Smooth muscle cell (in vitro differentiated cells): Measurements from ENCODE around the gene CHD2. TPM values are rescaled to one million over a fixed set of nuclear protein-coding genes. Genes with fewer than 3 reads are reported as not detected.
"Not testable (repeated sequence)": the region's sequence is repeated elsewhere in the genome, so short reads cannot be mapped to it uniquely, and the experiment has no call there.

Experiments
- DNase-seq: peaks from one replicate; lab custom pipeline; 2025; ENCODE audit not compliant: unreplicated experiment; lab: John Stamatoyannopoulos, UW
- H2AFZ ChIP-seq: fragments of 200-600 bp; sonication (generic); 2 replicates; pipeline ENCODE4 v1.6.0; 2016; ENCODE audit warnings: antibody characterized with exemption, low read depth, mild to moderate bottlenecking
- H3F3A ChIP-seq: fragments of 200-600 bp; sonication (generic); 2 replicates; pipeline ENCODE4 v1.6.0; 2017; ENCODE audit warnings: antibody characterized with exemption, low read depth
- H3K27ac ChIP-seq: fragments of 200-600 bp; sonication (generic); 2 replicates; pipeline ENCODE4 v1.5.1; 2016; ENCODE audit warnings: low read depth, mild to moderate bottlenecking
- H3K27me3 ChIP-seq: fragments of 200-600 bp; sonication (generic); 2 replicates; pipeline ENCODE4 v1.6.1; 2016; ENCODE audit warnings: low read depth, mild to moderate bottlenecking
- H3K36me3 ChIP-seq: fragments of 200-600 bp; sonication (generic); 2 replicates; pipeline ENCODE4 v1.5.1; 2016; ENCODE audit warnings: low read depth
- H3K4me1 ChIP-seq: fragments of 200-600 bp; sonication (generic); 2 replicates; pipeline ENCODE4 v1.5.1; 2016; ENCODE audit warnings: low read depth
- H3K4me2 ChIP-seq: fragments of 200-600 bp; sonication (generic); 2 replicates; pipeline ENCODE4 v1.6.0; 2016; ENCODE audit warnings: mild to moderate bottlenecking
- H3K4me3 ChIP-seq: fragments of 200-600 bp; sonication (generic); 2 replicates; pipeline ENCODE4 v1.5.1; 2016; ENCODE audit warnings: mild to moderate bottlenecking
- H3K79me2 ChIP-seq: fragments of 200-600 bp; sonication (generic); 2 replicates; pipeline ENCODE4 v1.6.0; 2016; ENCODE audit warnings: low read depth, mild to moderate bottlenecking
- H3K9ac ChIP-seq: fragments of 200-600 bp; sonication (generic); 2 replicates; pipeline ENCODE4 v1.6.0; 2016; ENCODE audit warnings: low read depth
- H3K9me3 ChIP-seq: fragments of 200-600 bp; sonication (generic); replicated peaks from 2 replicates; pipeline ENCODE4 v1.5.1; 2016; ENCODE audit warnings: low read depth
- H4K20me1 ChIP-seq: fragments of 200-600 bp; sonication (generic); 2 replicates; pipeline ENCODE4 v1.6.0; 2016; ENCODE audit warnings: low read depth
- WGBS: methylation state at CpG from one replicate; pipeline ENCODE4 v1.1.7; 2016; ENCODE audit warnings: low lambda C conversion rate; 5-methylcytosine and 5-hydroxymethylcytosine counted together
- polyA plus RNA-seq: library from polyadenylated mRNA; unstranded; fragments of >200 nt; fragmentation: Nextera tagmentation; extraction: Ambion mirVana; gene quantifications from 2 replicates; pipeline ENCODE4 v1.2.1, GENCODE V29; 2016
- total RNA-seq: library from RNA; depleted of rRNA; stranded (reverse); fragments of >200 nt; gene quantifications from 2 replicates; pipeline ENCODE4 v1.2.3, GENCODE V29; 2014
- TF ChIP-seq, protein P1 (sequence below): fragments of 200-600 bp; sonication (generic); IDR thresholded peaks from 2 replicates; pipeline ENCODE4 v1.5.1; 2017; ENCODE audit warnings: borderline replicate concordance, mild to moderate bottlenecking, antibody characterized with exemption; ENCODE audit not compliant: insufficient read depth, poor library complexity, severe bottlenecking

CHD2 gene
- total and polyA plus RNA-seq, 2 experiments from 2014 or later = 64.4 to 99.2 TPM

GRCh38 chr15:93030430-93031102, 130.4 kb downstream of the CHD2 start:
- H3K36me3 ChIP-seq = peaks cover 4% of the 10 kb centered on the region
- TF ChIP-seq, protein P1, sequence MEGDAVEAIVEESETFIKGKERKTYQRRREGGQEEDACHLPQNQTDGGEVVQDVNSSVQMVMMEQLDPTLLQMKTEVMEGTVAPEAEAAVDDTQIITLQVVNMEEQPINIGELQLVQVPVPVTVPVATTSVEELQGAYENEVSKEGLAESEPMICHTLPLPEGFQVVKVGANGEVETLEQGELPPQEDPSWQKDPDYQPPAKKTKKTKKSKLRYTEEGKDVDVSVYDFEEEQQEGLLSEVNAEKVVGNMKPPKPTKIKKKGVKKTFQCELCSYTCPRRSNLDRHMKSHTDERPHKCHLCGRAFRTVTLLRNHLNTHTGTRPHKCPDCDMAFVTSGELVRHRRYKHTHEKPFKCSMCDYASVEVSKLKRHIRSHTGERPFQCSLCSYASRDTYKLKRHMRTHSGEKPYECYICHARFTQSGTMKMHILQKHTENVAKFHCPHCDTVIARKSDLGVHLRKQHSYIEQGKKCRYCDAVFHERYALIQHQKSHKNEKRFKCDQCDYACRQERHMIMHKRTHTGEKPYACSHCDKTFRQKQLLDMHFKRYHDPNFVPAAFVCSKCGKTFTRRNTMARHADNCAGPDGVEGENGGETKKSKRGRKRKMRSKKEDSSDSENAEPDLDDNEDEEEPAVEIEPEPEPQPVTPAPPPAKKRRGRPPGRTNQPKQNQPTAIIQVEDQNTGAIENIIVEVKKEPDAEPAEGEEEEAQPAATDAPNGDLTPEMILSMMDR = peak; percentile 83
- no peaks in the 10 kb centered on the region for H3K27me3 ChIP-seq
- H3F3A ChIP-seq = peaks cover 24% of the 10 kb centered on the region
- H2AFZ ChIP-seq = no peak overlapping the region
- no peak for DNase-seq
- H4K20me1 ChIP-seq = peaks cover 41% of the 10 kb centered on the region
- no peak overlapping the region for H3K27ac ChIP-seq
- H3K4me1 ChIP-seq = no peaks in the 10 kb centered on the region
- no peak overlapping the region for H3K9ac ChIP-seq
- H3K9me3 ChIP-seq = no peaks in the 10 kb centered on the region
- no peak overlapping the region for H3K4me3 ChIP-seq
- 55% methylated on average over 18 of the region's 20 CpGs for WGBS
- H3K4me2 ChIP-seq = no peak overlapping the region
- no peaks in the 10 kb centered on the region for H3K79me2 ChIP-seq

GRCh38 chr15:93031103-93031464, 131.0 kb downstream of the CHD2 start:
- no peak for DNase-seq
- Histone ChIP-seq H3F3A (peaks cover 19% of the 10 kb centered on the region), H3K4me2 (no peak overlapping the region), H4K20me1 (peaks cover 36% of the 10 kb centered on the region), H3K27ac (no peak overlapping the region), H2AFZ (no peak overlapping the region), H3K4me1 (no peaks in the 10 kb centered on the region), H3K9me3 (no peaks in the 10 kb centered on the region), H3K4me3 (no peak overlapping the region), H3K79me2 (no peaks in the 10 kb centered on the region), H3K9ac (no peak overlapping the region), H3K36me3 (peaks cover 1% of the 10 kb centered on the region), H3K27me3 (no peaks in the 10 kb centered on the region)
- TF ChIP-seq, protein P1 = no peak
- WGBS = 75% methylated on average over 9 of the region's 9 CpGs

GRCh38 chr15:93031557-93032384, 131.6 kb downstream of the CHD2 start:
- peaks cover 29% of the 10 kb centered on the region for H4K20me1 ChIP-seq
- H3K4me1 ChIP-seq, H3K27me3 ChIP-seq, H3K27ac ChIP-seq, H3K79me2 ChIP-seq, H3K9ac ChIP-seq, H2AFZ ChIP-seq, H3K4me2 ChIP-seq, H3K4me3 ChIP-seq, H3K36me3 ChIP-seq, DNase-seq, H3K9me3 ChIP-seq: not testable (repeated sequence)
- WGBS = 95% methylated on average over 43 of the region's 44 CpGs
- peaks cover 12% of the 10 kb centered on the region for H3F3A ChIP-seq

DNA sequence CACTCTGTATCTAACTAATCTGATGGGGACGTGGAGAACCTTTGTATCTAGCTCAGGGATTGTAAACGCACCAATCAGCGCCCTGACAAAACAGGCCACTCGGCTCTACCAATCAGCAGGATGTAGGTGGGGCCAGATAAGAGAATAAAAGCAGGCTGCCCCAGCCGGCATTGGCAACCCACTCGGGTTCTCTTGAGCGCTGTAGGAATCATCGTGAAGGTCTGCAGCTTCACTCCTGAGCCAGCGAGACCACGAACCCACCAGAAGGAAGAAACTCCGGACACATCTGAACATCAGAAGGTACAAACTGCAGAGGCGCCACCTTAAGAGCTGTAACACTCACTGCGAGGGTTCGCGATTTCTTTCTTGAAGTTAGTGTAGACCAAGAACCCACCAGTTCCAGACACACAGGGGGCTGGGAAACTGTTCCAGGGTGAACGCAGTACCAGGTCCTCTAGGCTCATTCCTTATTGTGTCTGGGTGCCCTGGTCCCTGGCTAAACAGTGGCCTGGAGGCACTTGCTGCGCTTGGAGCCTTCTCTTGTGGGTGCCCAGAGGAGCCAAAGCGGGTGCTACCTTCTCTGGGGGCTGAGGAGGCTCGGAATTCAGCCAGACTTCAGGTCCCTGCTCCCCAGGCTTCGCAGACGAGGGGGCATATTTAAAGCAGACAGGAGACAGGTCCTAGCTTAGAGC, 132.5 kb downstream of the CHD2 start:
- not testable (repeated sequence) for H3K4me1 ChIP-seq, H3F3A ChIP-seq, H3K27ac ChIP-seq, H3K9me3 ChIP-seq, H3K36me3 ChIP-seq, H3K79me2 ChIP-seq, DNase-seq, H3K27me3 ChIP-seq, H3K4me3 ChIP-seq, H2AFZ ChIP-seq, H3K4me2 ChIP-seq, H3K9ac ChIP-seq
- H4K20me1 ChIP-seq = peaks cover 20% of the 10 kb centered on the region
- WGBS = 94% methylated on average over 21 of the region's 21 CpGs
